Heart left ventricle (tissue), 13 donors: ENCODE results near the gene SERP2.

ENCODE experiments used
- POLR2A ChIP-seq, 2 donors: fragments of 450-650 bp; IDR thresholded peaks; one replicate each; pipeline ENCODE4 v1.6.1; 2017; ENCODE audit warnings: antibody characterized with exemption in 2 of 2, mild to moderate bottlenecking in 2 of 2, moderate library complexity in 2 of 2
- TF ChIP-seq, protein P1 (sequence below), 12 donors: fragments of 200-600 bp; sonication (generic) in 4 of 12; IDR thresholded peaks; one replicate each; pipeline versions ENCODE4 v1.5.0 to v1.8.0; 2018 to 2022; ENCODE audit warnings: antibody characterized with exemption in 12 of 12, mild to moderate bottlenecking in 5 of 12
- donor health status: ischemic (EF 13 %, LVEDD 7.1; RV severe dilation, severe dysfunction).
- donor health status: DM: no; HTN: yes; CAD: no.
- donor health status: DM: no; HTN: no; CAD: no.
- donor health status: ischemic (EF 25% LVEDD 6.9; RV normal size, moderate dysfunction).
- donor health status: ischemic (EF 25% LVEDD 5.7; RV mildly dilated, moderate dysfunction).
- donor health status: ischemic (EF 35%, LVEDD 5.7; RV mildly dilated, moderate dysfunction).
- donor health status: nonischemic (EF 11% LVEDD 7.7; RV severe dilation, severe dysfunction).
- donor health status: DM: yes; HTN: yes; CAD: no.
- donor health status: PGD.
- donor health status: ischemic (EF 29% LVEDD 5.4; RV normal size, mild dysfunction).
- donor health status: nonischemic (EF 23%, LVEDD 6.1; RV moderate dilation, normal function).

DNA sequence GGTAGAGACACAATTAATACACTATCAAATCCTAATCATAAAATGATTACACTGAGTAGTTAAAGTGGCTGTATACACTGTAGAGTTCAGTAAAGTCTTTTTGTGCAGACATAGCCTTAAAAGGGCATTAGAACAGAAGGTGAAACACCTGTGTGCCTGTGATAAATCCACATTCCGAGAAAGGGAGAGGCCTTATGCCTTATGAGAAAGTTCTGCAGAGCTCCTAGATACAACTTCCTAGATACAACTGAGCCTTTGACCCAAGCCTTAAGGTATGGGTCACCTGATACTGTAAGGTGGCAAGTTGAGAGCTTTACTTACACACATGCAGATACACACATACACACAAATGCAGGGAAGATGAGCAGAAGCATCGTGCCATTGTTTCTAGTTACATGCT is 6.3 kb downstream of the SERP2 start:
- TF ChIP-seq, protein P1, sequence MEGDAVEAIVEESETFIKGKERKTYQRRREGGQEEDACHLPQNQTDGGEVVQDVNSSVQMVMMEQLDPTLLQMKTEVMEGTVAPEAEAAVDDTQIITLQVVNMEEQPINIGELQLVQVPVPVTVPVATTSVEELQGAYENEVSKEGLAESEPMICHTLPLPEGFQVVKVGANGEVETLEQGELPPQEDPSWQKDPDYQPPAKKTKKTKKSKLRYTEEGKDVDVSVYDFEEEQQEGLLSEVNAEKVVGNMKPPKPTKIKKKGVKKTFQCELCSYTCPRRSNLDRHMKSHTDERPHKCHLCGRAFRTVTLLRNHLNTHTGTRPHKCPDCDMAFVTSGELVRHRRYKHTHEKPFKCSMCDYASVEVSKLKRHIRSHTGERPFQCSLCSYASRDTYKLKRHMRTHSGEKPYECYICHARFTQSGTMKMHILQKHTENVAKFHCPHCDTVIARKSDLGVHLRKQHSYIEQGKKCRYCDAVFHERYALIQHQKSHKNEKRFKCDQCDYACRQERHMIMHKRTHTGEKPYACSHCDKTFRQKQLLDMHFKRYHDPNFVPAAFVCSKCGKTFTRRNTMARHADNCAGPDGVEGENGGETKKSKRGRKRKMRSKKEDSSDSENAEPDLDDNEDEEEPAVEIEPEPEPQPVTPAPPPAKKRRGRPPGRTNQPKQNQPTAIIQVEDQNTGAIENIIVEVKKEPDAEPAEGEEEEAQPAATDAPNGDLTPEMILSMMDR (IDR thresholded peaks at IDR 0.05) = no peak
- TF ChIP-seq POLR2A (IDR thresholded peaks at IDR 0.05) = no peak
